Thyroid gland (tissue), 4 donors: Measurements from ENCODE around the gene RPS6KC1.
"Not testable (repeated sequence)": the region's sequence is repeated elsewhere in the genome, so short reads cannot be mapped to it uniquely, and the experiment has no call there.

Experiments
- POLR2A ChIP-seq, 2 donors: fragments of 450-650 bp; IDR thresholded peaks; one replicate each; pipeline ENCODE4 v1.6.1; 2017; ENCODE audit warnings: antibody characterized with exemption in 2 of 2, mild to moderate bottlenecking in 2 of 2, moderate library complexity in 1 of 2
- TF ChIP-seq, protein P1 (sequence below), 6 experiments: fragments of 200-600 bp in 3 of 6; fragments of 450-650 bp in 3 of 6; sonication (generic) in 3 of 6; IDR thresholded peaks; one replicate each; pipeline ENCODE4 v1.5.1; 2016 to 2019; ENCODE audit warnings: antibody characterized with exemption in 6 of 6, mild to moderate bottlenecking in 2 of 6, inconsistent platforms in 1 of 6, moderate library complexity in 1 of 6

DNA sequence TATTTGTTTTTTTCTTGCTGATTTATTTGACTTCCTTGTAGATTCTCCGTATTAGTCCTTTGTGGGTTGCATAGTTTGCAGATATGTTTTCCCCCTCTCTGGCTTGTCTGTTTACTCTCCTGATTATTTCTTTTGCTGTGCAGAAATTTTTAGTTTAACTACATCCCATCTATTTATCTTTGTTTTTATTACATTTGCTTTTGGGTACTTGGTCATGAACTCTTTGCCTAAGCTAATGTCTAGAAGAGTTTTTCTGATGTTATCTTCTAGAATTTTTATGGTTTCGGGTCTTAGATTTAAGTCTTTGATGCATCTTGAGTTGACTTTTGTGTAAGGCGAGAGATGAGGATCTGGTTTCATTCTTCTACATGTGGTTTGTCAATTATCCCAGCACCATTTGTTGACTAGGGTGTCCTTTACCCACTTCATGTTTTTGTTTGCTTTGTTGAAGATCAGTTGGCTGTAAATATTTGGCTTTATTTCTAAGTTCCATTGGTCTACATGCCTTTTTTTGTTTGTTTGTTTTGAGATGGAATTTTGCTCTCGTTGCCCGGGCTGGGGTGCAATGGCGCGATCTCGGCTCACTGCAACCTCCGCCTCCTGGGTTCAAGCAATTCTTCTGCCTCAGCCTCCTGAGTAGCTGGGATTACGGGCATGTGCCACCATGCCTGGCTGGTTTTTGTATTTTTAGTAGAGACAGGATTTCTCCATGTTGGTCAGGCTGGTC lies 145.4 kb downstream of the RPS6KC1 start:
- not testable (repeated sequence) for TF ChIP-seq POLR2A (IDR thresholded peaks at IDR 0.05)
- TF ChIP-seq, protein P1, sequence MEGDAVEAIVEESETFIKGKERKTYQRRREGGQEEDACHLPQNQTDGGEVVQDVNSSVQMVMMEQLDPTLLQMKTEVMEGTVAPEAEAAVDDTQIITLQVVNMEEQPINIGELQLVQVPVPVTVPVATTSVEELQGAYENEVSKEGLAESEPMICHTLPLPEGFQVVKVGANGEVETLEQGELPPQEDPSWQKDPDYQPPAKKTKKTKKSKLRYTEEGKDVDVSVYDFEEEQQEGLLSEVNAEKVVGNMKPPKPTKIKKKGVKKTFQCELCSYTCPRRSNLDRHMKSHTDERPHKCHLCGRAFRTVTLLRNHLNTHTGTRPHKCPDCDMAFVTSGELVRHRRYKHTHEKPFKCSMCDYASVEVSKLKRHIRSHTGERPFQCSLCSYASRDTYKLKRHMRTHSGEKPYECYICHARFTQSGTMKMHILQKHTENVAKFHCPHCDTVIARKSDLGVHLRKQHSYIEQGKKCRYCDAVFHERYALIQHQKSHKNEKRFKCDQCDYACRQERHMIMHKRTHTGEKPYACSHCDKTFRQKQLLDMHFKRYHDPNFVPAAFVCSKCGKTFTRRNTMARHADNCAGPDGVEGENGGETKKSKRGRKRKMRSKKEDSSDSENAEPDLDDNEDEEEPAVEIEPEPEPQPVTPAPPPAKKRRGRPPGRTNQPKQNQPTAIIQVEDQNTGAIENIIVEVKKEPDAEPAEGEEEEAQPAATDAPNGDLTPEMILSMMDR (IDR thresholded peaks at IDR 0.05), result not testable (repeated sequence)
